Measurements from ENCODE around the gene SNCG.

- no peak for TF ChIP-seq POLR2A (IDR thresholded peaks at IDR 0.05; ENCODE audit: control extremely low read depth in 1 of 2, low read depth in 2 of 2, low read length in 2 of 2)
- TF ChIP-seq CTCF (IDR thresholded peaks at IDR 0.05; ENCODE audit: control extremely low read depth in 1 of 3, insufficient read depth in 1 of 3, low read depth in 1 of 3, low read length in 3 of 3): no peak
- TF ChIP-seq EZH2 (IDR thresholded peaks at IDR 0.05; ENCODE audit: low read depth, low read length, severe bottlenecking): no peak
- no peak for TF ChIP-seq TCF12 (IDR thresholded peaks at IDR 0.05; ENCODE audit: low read depth, low read length)
Measured at GRCh38 chr10:86943316-86944030, 14.9 kb upstream of the SNCG start.

Measured in H1 (cell line).